HepG2 (cell line): Measurements from ENCODE around the gene TRAP1. TPM values are rescaled to one million over a fixed set of nuclear protein-coding genes. Genes with fewer than 3 reads are reported as not detected.

Experiments used
- CCAR2 ChIP-seq: fragments of 200-400 bp; formaldehyde crosslinking; optimal IDR thresholded peaks from 2 replicates; pipeline ENCODE3; 2018; ENCODE audit warnings: low read depth, mild to moderate bottlenecking, low read length, moderate library complexity
- CHD4 ChIP-seq: fragments of 200-600 bp; sonication (generic); IDR thresholded peaks from 2 replicates; pipeline ENCODE4 v1.7.0; 2017; ENCODE audit warnings: mild to moderate bottlenecking, low read length, borderline replicate concordance
- GMEB1 ChIP-seq: sonication (generic); formaldehyde crosslinking; IDR thresholded peaks from 2 replicates; pipeline ENCODE4 v1.5.1; 2020; ENCODE audit warnings: missing genetic modification reagents, mild to moderate bottlenecking, borderline replicate concordance
- HNRNPK ChIP-seq: fragments of 200-400 bp; formaldehyde crosslinking; IDR thresholded peaks from 2 replicates; pipeline ENCODE4 v1.6.1; 2018; ENCODE audit warnings: low read length, low read depth, moderate library complexity, mild to moderate bottlenecking; ENCODE audit not compliant: poor library complexity, severe bottlenecking
- JUND ChIP-seq: sonication (generic); formaldehyde crosslinking; IDR thresholded peaks from 2 replicates; pipeline ENCODE4 v1.8.0; 2022; ENCODE audit warnings: mild to moderate bottlenecking, missing genetic modification reagents
- MAF1 ChIP-seq: sonication (generic); formaldehyde crosslinking; IDR thresholded peaks from 2 replicates; pipeline ENCODE4 v1.5.0; 2020; ENCODE audit warnings: missing genetic modification reagents, borderline replicate concordance
- MED13 ChIP-seq: sonication (generic); formaldehyde crosslinking; IDR thresholded peaks from 2 replicates; pipeline ENCODE4 v1.5.0; 2020; ENCODE audit warnings: missing genetic modification reagents
- MTF1 ChIP-seq: sonication (generic); formaldehyde crosslinking; IDR thresholded peaks from 2 replicates; pipeline ENCODE4 v1.5.0; 2020; ENCODE audit warnings: missing genetic modification reagents
- NFATC3 ChIP-seq: sonication (generic); formaldehyde crosslinking; IDR thresholded peaks from 2 replicates; pipeline ENCODE4 v1.5.1; 2020; ENCODE audit warnings: mild to moderate bottlenecking, missing genetic modification reagents
- PCBP1 ChIP-seq: fragments of 200-400 bp; formaldehyde crosslinking; IDR thresholded peaks from 2 replicates; pipeline ENCODE4 v1.6.1; 2017; ENCODE audit warnings: mild to moderate bottlenecking, low read depth, low read length, borderline replicate concordance
- RBM22 ChIP-seq: fragments of 200-400 bp; formaldehyde crosslinking; optimal IDR thresholded peaks from 2 replicates; pipeline ENCODE3; 2017; ENCODE audit warnings: mild to moderate bottlenecking, low read length, moderate library complexity
- RCOR2 ChIP-seq: IDR thresholded peaks from 2 replicates; pipeline ENCODE4 v1.6.1; 2016; ENCODE audit warnings: missing biosample characterization, missing genetic modification reagents
- SOX5 ChIP-seq: IDR thresholded peaks from 2 replicates; pipeline ENCODE4 v1.6.1; 2016; ENCODE audit warnings: borderline replicate concordance
- TRIM22 ChIP-seq: fragments of 450-650 bp; IDR thresholded peaks from 2 replicates; pipeline ENCODE4 v1.6.1; 2017
- ZBTB38 ChIP-seq: sonication (generic); formaldehyde crosslinking; IDR thresholded peaks from 2 replicates; pipeline ENCODE4 v1.5.1; 2020; ENCODE audit warnings: mild to moderate bottlenecking, missing genetic modification reagents
- ZNF121 ChIP-seq: sonication (generic); formaldehyde crosslinking; IDR thresholded peaks from 2 replicates; pipeline ENCODE4 v1.5.0; 2020; ENCODE audit warnings: mild to moderate bottlenecking, missing genetic modification reagents
- ZNF224 ChIP-seq: sonication (generic); formaldehyde crosslinking; IDR thresholded peaks from 2 replicates; pipeline ENCODE4 v1.5.0; 2020; ENCODE audit warnings: mild to moderate bottlenecking, missing genetic modification reagents
- ZNF484 ChIP-seq: sonication (generic); formaldehyde crosslinking; IDR thresholded peaks from 2 replicates; pipeline ENCODE4 v1.5.1; 2020; ENCODE audit warnings: mild to moderate bottlenecking, low read depth, missing genetic modification reagents, borderline replicate concordance
- ZNF614 ChIP-seq: IDR thresholded peaks from 2 replicates; pipeline ENCODE4 v1.6.1; 2018; ENCODE audit warnings: missing biosample characterization, missing genetic modification reagents, inconsistent platforms, borderline replicate concordance
- polyA plus RNA-seq, 8 experiments: library from polyadenylated mRNA; depleted of rRNA in 3 of 8; stranded (reverse) in 7 of 8; unstranded in 1 of 8; fragments of >200 nt; fragmentation: Illumina TruSeq in 4 of 8; extraction: Trizol in 4 of 8; gene quantifications; 2 replicates each; pipeline versions ENCODE4 v1.2.1 to v1.2.3, GENCODE V29; 2011 to 2016; ENCODE audit warnings: low read depth in 4 of 8, missing spikeins in 1 of 8, mixed read lengths in 1 of 8; ENCODE audit not compliant: insufficient read depth in 1 of 8
- total RNA-seq, 5 experiments: library from RNA; depleted of rRNA; stranded (reverse); fragments of >200 nt; fragmentation: Illumina TruSeq; extraction: Trizol; gene quantifications; 2 replicates each; pipeline ENCODE4 v1.2.3, GENCODE V29; 2016; ENCODE audit warnings: low read depth in 1 of 5
- TF ChIP-seq, protein P1 (sequence below): sonication (generic); formaldehyde crosslinking; IDR thresholded peaks from 2 replicates; pipeline ENCODE4 v1.4.0; 2020; ENCODE audit warnings: missing genetic modification reagents
- TF ChIP-seq, protein P2 (sequence below): sonication (generic); formaldehyde crosslinking; IDR thresholded peaks from 2 replicates; pipeline ENCODE4 v1.4.0; 2020; ENCODE audit warnings: mild to moderate bottlenecking, missing genetic modification reagents

The TRAP1 gene
- total and polyA plus RNA-seq, 2 of the 13 experiments (the other 11 are each of a cell fraction or from before 2014, with no cell fraction given), result 127 to 240 TPM

DNA sequence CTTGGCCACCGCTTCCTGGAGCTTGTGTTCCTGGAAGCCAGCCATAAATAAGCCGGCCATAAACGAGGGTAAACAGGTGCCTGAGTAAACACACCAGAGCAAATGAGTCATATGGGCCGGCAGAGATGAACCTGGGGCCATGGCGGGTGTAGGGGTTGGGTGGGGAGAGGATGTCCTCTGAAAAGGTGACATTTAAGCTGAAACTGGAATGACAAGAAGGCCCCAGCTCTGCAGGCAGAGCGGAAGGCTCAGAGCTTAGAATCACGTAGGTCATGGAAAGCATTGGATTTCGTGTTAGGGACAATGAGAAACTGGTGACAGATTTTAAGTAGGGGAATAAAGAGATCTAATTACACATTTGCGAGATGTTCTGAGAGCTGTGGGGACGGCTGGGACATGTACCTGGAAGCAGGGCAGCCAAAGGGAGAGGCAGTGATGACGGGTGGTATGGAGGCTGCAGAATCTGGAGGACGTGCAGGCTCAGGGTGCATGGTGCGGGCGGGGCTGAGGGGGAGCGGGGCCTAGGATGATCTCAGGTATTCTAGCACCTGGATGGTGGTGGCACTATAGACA, 70.9 kb downstream of the TRAP1 start (continued):
- TF ChIP-seq, protein P1, sequence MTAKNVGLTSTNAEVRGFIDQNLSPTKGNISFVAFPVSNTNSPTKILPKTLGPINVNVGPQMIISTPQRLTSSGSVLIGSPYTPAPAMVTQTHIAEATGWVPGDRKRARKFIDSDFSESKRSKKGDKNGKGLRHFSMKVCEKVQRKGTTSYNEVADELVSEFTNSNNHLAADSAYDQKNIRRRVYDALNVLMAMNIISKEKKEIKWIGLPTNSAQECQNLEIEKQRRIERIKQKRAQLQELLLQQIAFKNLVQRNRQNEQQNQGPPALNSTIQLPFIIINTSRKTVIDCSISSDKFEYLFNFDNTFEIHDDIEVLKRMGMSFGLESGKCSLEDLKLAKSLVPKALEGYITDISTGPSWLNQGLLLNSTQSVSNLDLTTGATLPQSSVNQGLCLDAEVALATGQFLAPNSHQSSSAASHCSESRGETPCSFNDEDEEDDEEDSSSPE (CRISPR knock-in tag), result no peak
- no peak for TF ChIP-seq MED13 (CRISPR knock-in tag)
- TF ChIP-seq CCAR2, result no peak
- peak; percentile 30; the same call in 1 of the 2 replicates for TF ChIP-seq SOX5 (CRISPR knock-in tag)
- no peak for TF ChIP-seq PCBP1
- TF ChIP-seq, protein P2, sequence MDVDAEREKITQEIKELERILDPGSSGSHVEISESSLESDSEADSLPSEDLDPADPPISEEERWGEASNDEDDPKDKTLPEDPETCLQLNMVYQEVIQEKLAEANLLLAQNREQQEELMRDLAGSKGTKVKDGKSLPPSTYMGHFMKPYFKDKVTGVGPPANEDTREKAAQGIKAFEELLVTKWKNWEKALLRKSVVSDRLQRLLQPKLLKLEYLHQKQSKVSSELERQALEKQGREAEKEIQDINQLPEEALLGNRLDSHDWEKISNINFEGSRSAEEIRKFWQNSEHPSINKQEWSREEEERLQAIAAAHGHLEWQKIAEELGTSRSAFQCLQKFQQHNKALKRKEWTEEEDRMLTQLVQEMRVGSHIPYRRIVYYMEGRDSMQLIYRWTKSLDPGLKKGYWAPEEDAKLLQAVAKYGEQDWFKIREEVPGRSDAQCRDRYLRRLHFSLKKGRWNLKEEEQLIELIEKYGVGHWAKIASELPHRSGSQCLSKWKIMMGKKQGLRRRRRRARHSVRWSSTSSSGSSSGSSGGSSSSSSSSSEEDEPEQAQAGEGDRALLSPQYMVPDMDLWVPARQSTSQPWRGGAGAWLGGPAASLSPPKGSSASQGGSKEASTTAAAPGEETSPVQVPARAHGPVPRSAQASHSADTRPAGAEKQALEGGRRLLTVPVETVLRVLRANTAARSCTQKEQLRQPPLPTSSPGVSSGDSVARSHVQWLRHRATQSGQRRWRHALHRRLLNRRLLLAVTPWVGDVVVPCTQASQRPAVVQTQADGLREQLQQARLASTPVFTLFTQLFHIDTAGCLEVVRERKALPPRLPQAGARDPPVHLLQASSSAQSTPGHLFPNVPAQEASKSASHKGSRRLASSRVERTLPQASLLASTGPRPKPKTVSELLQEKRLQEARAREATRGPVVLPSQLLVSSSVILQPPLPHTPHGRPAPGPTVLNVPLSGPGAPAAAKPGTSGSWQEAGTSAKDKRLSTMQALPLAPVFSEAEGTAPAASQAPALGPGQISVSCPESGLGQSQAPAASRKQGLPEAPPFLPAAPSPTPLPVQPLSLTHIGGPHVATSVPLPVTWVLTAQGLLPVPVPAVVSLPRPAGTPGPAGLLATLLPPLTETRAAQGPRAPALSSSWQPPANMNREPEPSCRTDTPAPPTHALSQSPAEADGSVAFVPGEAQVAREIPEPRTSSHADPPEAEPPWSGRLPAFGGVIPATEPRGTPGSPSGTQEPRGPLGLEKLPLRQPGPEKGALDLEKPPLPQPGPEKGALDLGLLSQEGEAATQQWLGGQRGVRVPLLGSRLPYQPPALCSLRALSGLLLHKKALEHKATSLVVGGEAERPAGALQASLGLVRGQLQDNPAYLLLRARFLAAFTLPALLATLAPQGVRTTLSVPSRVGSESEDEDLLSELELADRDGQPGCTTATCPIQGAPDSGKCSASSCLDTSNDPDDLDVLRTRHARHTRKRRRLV (CRISPR knock-in tag), result no peak
- no peak for TF ChIP-seq ZNF224 (CRISPR knock-in tag)
- no peak for TF ChIP-seq MAF1 (CRISPR knock-in tag)
- no peak for TF ChIP-seq GMEB1 (CRISPR knock-in tag)
- peak; percentile 35; the same call in 1 of the 2 replicates for TF ChIP-seq ZNF614
- no peak for TF ChIP-seq ZNF121
- no peak for TF ChIP-seq RCOR2
- TF ChIP-seq ZNF484 (CRISPR knock-in tag), result no peak
- TF ChIP-seq CHD4, result no peak
- no peak for TF ChIP-seq TRIM22
- TF ChIP-seq HNRNPK, result no peak
- no peak for TF ChIP-seq RBM22
- TF ChIP-seq JUND (CRISPR knock-in tag), result peak; percentile 77; the same call in 1 of the 2 replicates
- TF ChIP-seq MTF1 (CRISPR knock-in tag), result no peak
- TF ChIP-seq NFATC3 (CRISPR knock-in tag), result no peak
- peak; percentile 54 for TF ChIP-seq ZBTB38 (CRISPR knock-in tag)
